ENCODE data around the gene HPS4. TPM values are rescaled to one million over a fixed set of nuclear protein-coding genes. Genes with fewer than 3 reads are reported as not detected.

Gene HPS4
- polyA plus RNA-seq, 1 of the 3 experiments (the other 2 are of a cell fraction): 22.5 TPM

- no peaks in the 10 kb centered on the region for H3K36me3 ChIP-seq (replicated peaks in 1 of 2; ENCODE audit: control insufficient read depth in 1 of 2, insufficient read depth in 2 of 2, low read length in 1 of 2)
- no peaks in the 10 kb centered on the region for H4K20me1 ChIP-seq (ENCODE audit: insufficient read depth)
- ChIA-PET CTCF (interaction anchor here (1.4 kb wide), 1 partner anchor 47 kb away, joined by 3 read pairs; no protein-coding TSS in a partner anchor), POLR2A (no interaction called here)
- TF ChIP-seq ZBTB33 (IDR thresholded peaks at IDR 0.05; ENCODE audit: borderline replicate concordance, low read depth): no peak
- TF ChIP-seq GABPA (IDR thresholded peaks at IDR 0.05; ENCODE audit: low read depth): no peak
- TF ChIP-seq USF1 (IDR thresholded peaks at IDR 0.05; ENCODE audit: borderline replicate concordance, low read depth): no peak
- no peak for TF ChIP-seq TCF12 (IDR thresholded peaks at IDR 0.05)
- no peak for TF ChIP-seq JUND (IDR thresholded peaks at IDR 0.05)
- no peak for TF ChIP-seq ELF1 (IDR thresholded peaks at IDR 0.05)
- TF ChIP-seq MAX (IDR thresholded peaks at IDR 0.05; ENCODE audit: low read depth): no peak
- no peak for TF ChIP-seq RFX5 (IDR thresholded peaks at IDR 0.05; ENCODE audit: low read length)
- no peak for TF ChIP-seq FOSL2 (IDR thresholded peaks at IDR 0.05; ENCODE audit: borderline replicate concordance, low read depth)
- no peak for TF ChIP-seq CHD2 (IDR thresholded peaks at IDR 0.05; ENCODE audit: low read length, partially characterized antibody)
- no peak for TF ChIP-seq RXRA (IDR thresholded peaks at IDR 0.05; ENCODE audit: borderline replicate concordance, low read depth)
- no peak for TF ChIP-seq PBX3 (IDR thresholded peaks at IDR 0.05)
- TF ChIP-seq FOXJ3 (CRISPR knock-in tag; IDR thresholded peaks at IDR 0.05): no peak
- no peak for TF ChIP-seq RAD21 (IDR thresholded peaks at IDR 0.05; ENCODE audit: low read length)
- TF ChIP-seq, protein P1, sequence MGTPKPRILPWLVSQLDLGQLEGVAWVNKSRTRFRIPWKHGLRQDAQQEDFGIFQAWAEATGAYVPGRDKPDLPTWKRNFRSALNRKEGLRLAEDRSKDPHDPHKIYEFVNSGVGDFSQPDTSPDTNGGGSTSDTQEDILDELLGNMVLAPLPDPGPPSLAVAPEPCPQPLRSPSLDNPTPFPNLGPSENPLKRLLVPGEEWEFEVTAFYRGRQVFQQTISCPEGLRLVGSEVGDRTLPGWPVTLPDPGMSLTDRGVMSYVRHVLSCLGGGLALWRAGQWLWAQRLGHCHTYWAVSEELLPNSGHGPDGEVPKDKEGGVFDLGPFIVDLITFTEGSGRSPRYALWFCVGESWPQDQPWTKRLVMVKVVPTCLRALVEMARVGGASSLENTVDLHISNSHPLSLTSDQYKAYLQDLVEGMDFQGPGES (IDR thresholded peaks at IDR 0.05; ENCODE audit: low read depth, low read length): no peak
- no peak for TF ChIP-seq USF2 (IDR thresholded peaks at IDR 0.05; ENCODE audit: borderline replicate concordance, low read depth, low read length)
- no peak for TF ChIP-seq EZH2phosphoT487 (IDR thresholded peaks at IDR 0.05; ENCODE audit: borderline replicate concordance, low read depth)
- no peaks in the 10 kb centered on the region for H3K4me1 ChIP-seq (ENCODE audit: control insufficient read depth in 1 of 2, insufficient read depth in 2 of 2, low read depth in 1 of 2, low read length in 1 of 2)
- H2AFZ ChIP-seq (ENCODE audit: low read depth): no peak overlapping the region
- no peaks in the 10 kb centered on the region for H3K9me3 ChIP-seq
- no peaks in the 10 kb centered on the region for H3K79me2 ChIP-seq (ENCODE audit: insufficient read depth)
- 63% methylated on average over 4 of the region's 4 CpGs for WGBS (ENCODE audit: low lambda C conversion rate)
- no peak for DNase-seq
- H3F3A ChIP-seq (replicated peaks; ENCODE audit: insufficient read depth): no peaks in the 10 kb centered on the region
- H3K27ac ChIP-seq (ENCODE audit: low read depth in 2 of 2, low read length in 1 of 2): no peak overlapping the region
- H3K9me2 ChIP-seq: no peaks in the 10 kb centered on the region
- no peaks in the 10 kb centered on the region; the same call in 1 of the 2 replicates for H3K27me3 ChIP-seq (ENCODE audit: insufficient read depth)
- H3K4me2 ChIP-seq: no peak overlapping the region
- no peak overlapping the region for H3K9ac ChIP-seq
- H3K4me3 ChIP-seq (ENCODE audit: low read depth in 2 of 2, low read length in 1 of 2): no peak overlapping the region
These were observed 69.2 kb downstream of the HPS4 start for GRCh38 chr22:26414347-26414746.

All from SK-N-SH (cell line).